ENCODE results near the gene LPIN2. TPM values are rescaled to one million over a fixed set of nuclear protein-coding genes. Genes with fewer than 3 reads are reported as not detected.

LPIN2 gene
- total and polyA plus RNA-seq, 10 donors = 4.0 to 79.7 (median 51.3) TPM

GRCh38 chr18:2997846-2998564 is 14.9 kb downstream of the LPIN2 start:
- Histone ChIP-seq H3K4me1 (peaks cover 19 to 84% (median 52%) of the 10 kb centered on the region in 6 donors), H3K27ac (peak overlapping the region; percentile 31 to 68 (median 58)), H3K27me3 (replicated peaks in 1 of 7) (no peaks in the 10 kb centered on the region), H3K36me3 (peaks cover 0 to 9% (median 0%) of the 10 kb centered on the region in 6 donors), H3K9me3 (no peaks in the 10 kb centered on the region), H3K4me3 (no peak overlapping the region)
- 59 to 72% (median 69%) methylated on average over 4 of the region's 4 CpGs for WGBS, 5 donors
- intact Hi-C loops (cut with DNase I; ENCODE audit: low total_unique reads) = loop anchor here (5.0 kb wide), 1 partner anchor 64 kb away; no protein-coding TSS in a partner anchor
- TF ChIP-seq, protein P1, sequence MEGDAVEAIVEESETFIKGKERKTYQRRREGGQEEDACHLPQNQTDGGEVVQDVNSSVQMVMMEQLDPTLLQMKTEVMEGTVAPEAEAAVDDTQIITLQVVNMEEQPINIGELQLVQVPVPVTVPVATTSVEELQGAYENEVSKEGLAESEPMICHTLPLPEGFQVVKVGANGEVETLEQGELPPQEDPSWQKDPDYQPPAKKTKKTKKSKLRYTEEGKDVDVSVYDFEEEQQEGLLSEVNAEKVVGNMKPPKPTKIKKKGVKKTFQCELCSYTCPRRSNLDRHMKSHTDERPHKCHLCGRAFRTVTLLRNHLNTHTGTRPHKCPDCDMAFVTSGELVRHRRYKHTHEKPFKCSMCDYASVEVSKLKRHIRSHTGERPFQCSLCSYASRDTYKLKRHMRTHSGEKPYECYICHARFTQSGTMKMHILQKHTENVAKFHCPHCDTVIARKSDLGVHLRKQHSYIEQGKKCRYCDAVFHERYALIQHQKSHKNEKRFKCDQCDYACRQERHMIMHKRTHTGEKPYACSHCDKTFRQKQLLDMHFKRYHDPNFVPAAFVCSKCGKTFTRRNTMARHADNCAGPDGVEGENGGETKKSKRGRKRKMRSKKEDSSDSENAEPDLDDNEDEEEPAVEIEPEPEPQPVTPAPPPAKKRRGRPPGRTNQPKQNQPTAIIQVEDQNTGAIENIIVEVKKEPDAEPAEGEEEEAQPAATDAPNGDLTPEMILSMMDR (IDR thresholded peaks at IDR 0.05 in 8 of 11, conservative IDR thresholded peaks at IDR 0.05 in 3 of 11) = no peak
- TF ChIP-seq POLR2AphosphoS5 (IDR thresholded peaks at IDR 0.05) (no peak), POLR2A (IDR thresholded peaks at IDR 0.05) (no peak)
- DNase-seq = no peak

DNA sequence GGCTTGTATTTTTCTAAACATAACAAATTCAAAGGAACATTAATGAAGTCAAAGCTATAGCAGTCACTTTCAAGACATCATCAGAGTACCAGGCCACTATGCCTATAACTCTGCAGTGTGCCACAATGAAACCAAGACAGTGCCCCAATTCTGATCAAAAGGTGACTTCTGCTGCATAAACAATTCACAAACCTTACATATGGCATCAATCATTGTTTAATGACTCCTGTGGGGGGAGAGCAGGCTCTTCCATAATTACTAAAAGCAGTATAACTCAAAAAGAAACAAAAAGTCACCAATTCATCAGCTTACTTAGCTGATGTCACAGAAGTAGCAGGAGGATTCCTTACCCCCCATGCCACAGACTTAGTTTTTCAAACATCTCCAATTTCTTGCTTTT is 15.5 kb downstream of the LPIN2 start:
- Histone ChIP-seq H3K27ac (peak overlapping the region in 7 of 8 donors; percentile 14 to 68 (median 60)), H3K27me3 (replicated peaks in 1 of 7) (no peaks in the 10 kb centered on the region), H3K9me3 (no peaks in the 10 kb centered on the region), H3K4me1 (peaks cover 19 to 84% (median 53%) of the 10 kb centered on the region in 6 donors), H3K4me3 (no peak overlapping the region), H3K36me3 (peaks cover 0 to 5% (median 0%) of the 10 kb centered on the region in 6 donors)
- intact Hi-C loops (cut with DNase I; ENCODE audit: low total_unique reads) = loop anchor here (5.0 kb wide), 1 partner anchor 65 kb away; no protein-coding TSS in a partner anchor
- no peak for TF ChIP-seq POLR2A (IDR thresholded peaks at IDR 0.05)
- no peak for DNase-seq

DNA sequence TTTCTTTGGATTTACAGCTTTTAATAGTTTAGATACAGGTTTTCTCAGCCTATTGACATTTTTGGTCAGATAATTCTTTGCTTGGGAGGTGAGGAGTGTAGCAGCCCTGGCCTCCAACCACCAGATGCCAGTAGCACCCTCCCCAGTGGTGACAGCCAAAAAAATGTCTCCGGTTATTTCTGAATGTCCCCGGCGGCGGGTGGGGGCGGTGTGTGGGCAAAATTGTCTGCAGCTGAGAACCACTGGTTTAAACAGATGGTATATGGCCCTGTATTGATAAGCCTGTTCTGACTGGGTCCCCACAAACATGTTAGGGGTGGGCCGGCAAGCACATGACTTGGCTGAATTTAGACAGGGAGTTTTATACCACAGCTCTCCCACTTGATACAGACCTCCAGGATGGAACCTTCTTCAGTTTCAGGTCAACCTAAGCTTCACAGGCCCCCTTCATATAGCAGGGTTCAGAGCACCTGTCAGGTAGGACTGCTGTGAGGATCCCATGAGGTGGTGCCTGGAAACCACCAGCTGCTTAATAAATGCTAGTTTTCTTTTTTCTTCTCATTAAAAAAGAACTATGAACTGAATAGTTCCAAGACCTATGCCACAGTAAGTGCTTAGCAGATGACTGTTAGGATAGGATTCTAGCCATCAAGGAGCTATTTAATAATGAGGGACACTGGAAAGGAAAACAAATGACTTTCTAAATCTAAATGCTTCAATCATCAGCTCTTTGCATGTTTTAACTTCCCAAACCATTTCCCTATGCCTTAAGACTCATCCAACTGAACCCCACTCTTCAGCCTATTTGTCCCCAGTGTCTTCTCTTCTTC is 18.1 kb downstream of the LPIN2 start:
- peak; percentile 88 for DNase-seq
- Histone ChIP-seq H3K27me3 (replicated peaks in 1 of 7) (no peaks in the 10 kb centered on the region), H3K27ac (peak overlapping the region in 5 of 8 donors; percentile 1 to 67 (median 43)), H3K4me1 (peaks cover 19 to 79% (median 49%) of the 10 kb centered on the region in 6 donors), H3K36me3 (no peaks in the 10 kb centered on the region), H3K4me3 (peak overlapping the region in 1 of 8 donors; percentile 34), H3K9me3 (no peaks in the 10 kb centered on the region)
- intact Hi-C loops (cut with DNase I; ENCODE audit: low total_unique reads) = loop anchor here (5.0 kb wide), 1 partner anchor 67 kb away; no protein-coding TSS in a partner anchor
- 25 to 36% (median 25%) methylated on average over 5 to 6 of the region's 6 CpGs for WGBS, 5 donors
- TF ChIP-seq, protein P1 (IDR thresholded peaks at IDR 0.05 in 8 of 11, conservative IDR thresholded peaks at IDR 0.05 in 3 of 11) = peak in 10 of 11 experiments; percentile 36 to 75 (median 60)
- no peak for TF ChIP-seq POLR2AphosphoS5 (IDR thresholded peaks at IDR 0.05)

DNA sequence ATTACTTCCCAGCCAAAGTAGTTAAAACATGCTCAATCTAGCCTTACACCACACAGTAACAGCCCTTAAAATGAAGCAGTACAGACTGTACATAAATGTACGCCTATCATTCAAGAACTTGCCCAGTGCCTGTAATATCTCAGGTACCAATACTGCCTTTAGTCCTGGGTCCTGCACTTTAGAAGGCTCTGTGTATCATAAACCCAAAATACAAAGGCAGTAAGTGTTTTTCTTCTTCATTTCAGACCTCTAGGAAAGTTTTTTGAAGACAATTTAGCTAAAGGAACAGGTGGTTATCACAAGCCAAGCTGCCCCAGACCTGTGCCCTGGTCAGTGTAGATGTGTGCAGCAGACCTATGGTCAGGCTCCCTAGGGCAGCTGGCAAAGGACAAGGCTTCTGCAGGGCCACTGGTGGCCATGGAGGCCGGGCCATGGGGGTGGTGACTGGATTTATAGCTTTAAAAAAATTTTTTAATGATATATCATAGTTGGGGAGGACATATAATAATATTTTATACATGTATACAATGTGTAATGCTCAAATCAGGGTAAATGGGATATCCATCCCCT is 18.8 kb downstream of the LPIN2 start:
- TF ChIP-seq, protein P1 (IDR thresholded peaks at IDR 0.05 in 8 of 11, conservative IDR thresholded peaks at IDR 0.05 in 3 of 11) = no peak
- TF ChIP-seq POLR2AphosphoS5 (IDR thresholded peaks at IDR 0.05) = no peak
- TF ChIP-seq POLR2A (IDR thresholded peaks at IDR 0.05) = no peak
- Histone ChIP-seq H3K27me3 (replicated peaks in 1 of 7) (no peaks in the 10 kb centered on the region), H3K36me3 (no peaks in the 10 kb centered on the region), H3K4me3 (peak overlapping the region in 1 of 8 donors; percentile 34), H3K9me3 (no peaks in the 10 kb centered on the region), H3K27ac (peak overlapping the region in 4 of 8 donors; percentile 33 to 67 (median 49)), H3K4me1 (peaks cover 15 to 76% (median 42%) of the 10 kb centered on the region in 6 donors)
- intact Hi-C loops (cut with DNase I; ENCODE audit: low total_unique reads) = no loop called here
- DNase-seq = no peak
- 86 to 99% (median 90%) methylated on average over 2 of the region's 2 CpGs for WGBS, 5 donors

Data from spleen (tissue), 11 donors.